Hepatocyte (in vitro differentiated cells): ENCODE measurements around the gene FIBCD1. TPM values are rescaled to one million over a fixed set of nuclear protein-coding genes. Genes with fewer than 3 reads are reported as not detected.

Source experiments
- DNase-seq: peaks from one replicate; pipeline ENCODE4 v3.0.0-alpha.2; 2016; ENCODE audit warnings: low spot score
- H2AFZ ChIP-seq: fragments of 200-600 bp; sonication (generic); 2 replicates; pipeline ENCODE4 v1.6.0; 2016; ENCODE audit warnings: antibody characterized with exemption, mild to moderate bottlenecking
- H3K27ac ChIP-seq: fragments of 200-600 bp; sonication (generic); 2 replicates; pipeline ENCODE4 v1.5.1; 2016; ENCODE audit warnings: mild to moderate bottlenecking
- H3K27me3 ChIP-seq: fragments of 200-600 bp; sonication (generic); 2 replicates; pipeline ENCODE4 v1.6.1; 2016
- H3K36me3 ChIP-seq: fragments of 200-600 bp; sonication (generic); replicated peaks from 2 replicates; pipeline ENCODE4 v1.5.1; 2016; ENCODE audit warnings: low read depth; ENCODE audit not compliant: insufficient read depth
- H3K4me1 ChIP-seq: fragments of 200-600 bp; sonication (generic); 2 replicates; pipeline ENCODE4 v1.5.1; 2016; ENCODE audit warnings: mild to moderate bottlenecking, moderate library complexity; ENCODE audit not compliant: insufficient read depth
- H3K4me2 ChIP-seq: fragments of 200-600 bp; sonication (generic); 2 replicates; pipeline ENCODE4 v1.6.0; 2016
- H3K4me3 ChIP-seq: fragments of 200-600 bp; sonication (generic); 2 replicates; pipeline ENCODE4 v1.5.1; 2016; ENCODE audit warnings: mild to moderate bottlenecking
- H3K79me2 ChIP-seq: fragments of 200-600 bp; sonication (generic); 2 replicates; pipeline ENCODE4 v1.6.0; 2017; ENCODE audit warnings: mild to moderate bottlenecking
- H3K9me2 ChIP-seq: fragments of 200-600 bp; sonication (generic); replicated peaks from 2 replicates; pipeline ENCODE4 v1.6.0; 2017; ENCODE audit warnings: mild to moderate bottlenecking; ENCODE audit not compliant: insufficient read depth
- H3K9me3 ChIP-seq: fragments of 200-600 bp; sonication (generic); 2 replicates; pipeline ENCODE4 v1.5.1; 2016; ENCODE audit warnings: low read depth, mild to moderate bottlenecking
- H4K20me1 ChIP-seq: fragments of 200-600 bp; sonication (generic); 2 replicates; pipeline ENCODE4 v1.6.0; 2016; ENCODE audit warnings: mild to moderate bottlenecking; ENCODE audit not compliant: insufficient read depth, poor library complexity, severe bottlenecking
- EZH2 ChIP-seq: fragments of 200-600 bp; sonication (generic); IDR thresholded peaks from 2 replicates; pipeline ENCODE4 v1.6.1; 2016; ENCODE audit warnings: antibody characterized with exemption, mild to moderate bottlenecking, borderline replicate concordance
- EZH2phosphoT487 ChIP-seq: fragments of 200-600 bp; sonication (generic); IDR thresholded peaks from one replicate; pipeline ENCODE4 v1.6.1; 2018; ENCODE audit warnings: antibody characterized with exemption, mild to moderate bottlenecking, low read depth, moderate library complexity; ENCODE audit not compliant: unreplicated experiment, severe bottlenecking
- WGBS: methylation state at CpG from one replicate; pipeline ENCODE4 v1.1.6; 2016; ENCODE audit warnings: low lambda C conversion rate; ENCODE audit errors: missing lambda C conversion rate; 5-methylcytosine and 5-hydroxymethylcytosine counted together
- polyA plus RNA-seq: library from polyadenylated mRNA; unstranded; fragments of >200 nt; fragmentation: Nextera tagmentation; extraction: Ambion mirVana; gene quantifications from 2 replicates; pipeline ENCODE4 v1.2.1, GENCODE V29; 2016
- total RNA-seq: library from RNA; depleted of rRNA; stranded (reverse); fragments of >200 nt; gene quantifications from 2 replicates; pipeline ENCODE4 v1.2.3, GENCODE V29; 2014
- TF ChIP-seq, protein P1 (sequence below): fragments of 200-600 bp; sonication (generic); IDR thresholded peaks from 2 replicates; pipeline ENCODE4 v1.5.1; 2016; ENCODE audit warnings: antibody characterized with exemption, mild to moderate bottlenecking; ENCODE audit not compliant: poor library complexity

FIBCD1 gene
- total and polyA plus RNA-seq, 2 experiments from 2014 or later = 0.33 TPM; not detected in 1

DNA sequence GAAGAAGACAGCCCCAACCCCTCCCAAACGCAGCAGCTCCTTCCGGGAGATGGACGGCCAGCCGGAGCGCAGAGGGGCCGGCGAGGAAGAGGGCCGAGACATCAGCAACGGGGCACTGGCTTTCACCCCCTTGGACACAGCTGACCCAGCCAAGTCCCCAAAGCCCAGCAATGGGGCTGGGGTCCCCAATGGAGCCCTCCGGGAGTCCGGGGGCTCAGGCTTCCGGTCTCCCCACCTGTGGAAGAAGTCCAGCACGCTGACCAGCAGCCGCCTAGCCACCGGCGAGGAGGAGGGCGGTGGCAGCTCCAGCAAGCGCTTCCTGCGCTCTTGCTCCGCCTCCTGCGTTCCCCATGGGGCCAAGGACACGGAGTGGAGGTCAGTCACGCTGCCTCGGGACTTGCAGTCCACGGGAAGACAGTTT, 54.9 kb downstream of the FIBCD1 start:
- Histone ChIP-seq H3K79me2 (no peaks in the 10 kb centered on the region), H4K20me1 (peaks cover 12% of the 10 kb centered on the region), H3K4me1 (no peaks in the 10 kb centered on the region), H3K27me3 (no peaks in the 10 kb centered on the region), H3K36me3 (no peaks in the 10 kb centered on the region), H2AFZ (no peak overlapping the region), H3K9me2 (no peaks in the 10 kb centered on the region), H3K4me3 (no peak overlapping the region), H3K9me3 (no peaks in the 10 kb centered on the region), H3K4me2 (no peak overlapping the region), H3K27ac (no peak overlapping the region)
- WGBS = 90% methylated on average over 23 of the region's 25 CpGs
- TF ChIP-seq EZH2 (no peak), EZH2phosphoT487 (no peak)
- TF ChIP-seq, protein P1, sequence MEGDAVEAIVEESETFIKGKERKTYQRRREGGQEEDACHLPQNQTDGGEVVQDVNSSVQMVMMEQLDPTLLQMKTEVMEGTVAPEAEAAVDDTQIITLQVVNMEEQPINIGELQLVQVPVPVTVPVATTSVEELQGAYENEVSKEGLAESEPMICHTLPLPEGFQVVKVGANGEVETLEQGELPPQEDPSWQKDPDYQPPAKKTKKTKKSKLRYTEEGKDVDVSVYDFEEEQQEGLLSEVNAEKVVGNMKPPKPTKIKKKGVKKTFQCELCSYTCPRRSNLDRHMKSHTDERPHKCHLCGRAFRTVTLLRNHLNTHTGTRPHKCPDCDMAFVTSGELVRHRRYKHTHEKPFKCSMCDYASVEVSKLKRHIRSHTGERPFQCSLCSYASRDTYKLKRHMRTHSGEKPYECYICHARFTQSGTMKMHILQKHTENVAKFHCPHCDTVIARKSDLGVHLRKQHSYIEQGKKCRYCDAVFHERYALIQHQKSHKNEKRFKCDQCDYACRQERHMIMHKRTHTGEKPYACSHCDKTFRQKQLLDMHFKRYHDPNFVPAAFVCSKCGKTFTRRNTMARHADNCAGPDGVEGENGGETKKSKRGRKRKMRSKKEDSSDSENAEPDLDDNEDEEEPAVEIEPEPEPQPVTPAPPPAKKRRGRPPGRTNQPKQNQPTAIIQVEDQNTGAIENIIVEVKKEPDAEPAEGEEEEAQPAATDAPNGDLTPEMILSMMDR = no peak
- no peak for DNase-seq

DNA sequence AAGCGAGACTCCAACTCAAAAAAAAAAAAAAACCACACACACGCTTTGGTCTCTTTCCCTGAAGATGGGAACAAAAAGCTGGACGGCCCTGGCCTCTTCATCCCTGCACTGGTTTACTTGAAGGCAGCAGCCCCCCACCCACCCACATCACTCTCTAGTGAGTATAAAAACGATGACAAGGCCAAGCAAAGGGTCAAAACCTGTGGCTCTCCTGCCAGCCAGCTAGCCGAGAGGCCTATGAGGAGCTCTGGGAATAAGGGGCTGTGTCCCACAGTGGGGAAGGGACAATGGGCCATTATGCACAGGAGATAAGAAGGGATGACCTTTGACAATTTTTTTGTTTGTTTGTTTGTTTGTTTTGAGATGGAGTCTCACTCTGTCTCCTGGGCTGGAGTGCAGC, 55.6 kb downstream of the FIBCD1 start:
- Histone ChIP-seq H3K4me3 (no peak overlapping the region), H3K36me3 (no peaks in the 10 kb centered on the region)

DNA sequence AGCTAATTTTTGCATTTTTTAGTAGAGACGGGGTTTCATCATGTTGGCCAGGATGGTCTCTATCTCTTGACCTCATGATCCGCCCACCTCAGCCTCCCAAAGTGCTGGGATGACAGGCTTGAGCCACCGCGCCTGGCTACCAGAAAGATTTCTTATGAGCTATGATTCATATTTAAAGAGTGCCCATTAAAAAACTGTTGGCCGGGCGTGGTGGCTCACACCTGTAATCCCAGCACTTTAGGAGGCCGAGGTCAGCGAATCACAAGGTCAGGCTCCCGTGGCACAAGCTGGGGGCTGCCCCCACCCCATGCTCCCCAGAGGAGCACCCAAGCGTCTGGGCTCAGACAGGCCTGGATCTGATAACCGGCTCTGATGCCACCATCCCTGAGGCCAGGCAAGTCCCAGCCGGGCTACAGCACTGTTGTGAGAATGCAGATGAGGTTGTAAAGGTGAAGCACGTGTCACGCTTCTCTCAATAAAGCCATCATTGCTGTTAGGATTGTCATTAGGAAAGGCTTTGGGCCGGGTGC, 56.3 kb downstream of the FIBCD1 start:
- no peak for TF ChIP-seq EZH2
- no peak for TF ChIP-seq EZH2phosphoT487
- TF ChIP-seq, protein P1 = no peak
- no peaks in the 10 kb centered on the region for H3K79me2 ChIP-seq
- no peak for DNase-seq
- H4K20me1 ChIP-seq = peaks cover 12% of the 10 kb centered on the region
- H3K27ac ChIP-seq = no peak overlapping the region
- H3K4me2 ChIP-seq = no peak overlapping the region
- H3K27me3 ChIP-seq = no peaks in the 10 kb centered on the region
- no peak overlapping the region for H2AFZ ChIP-seq
- WGBS = 86% methylated on average over 15 of the region's 15 CpGs
- H3K9me2 ChIP-seq = no peaks in the 10 kb centered on the region
- no peak overlapping the region for H3K4me3 ChIP-seq
- H3K36me3 ChIP-seq = no peaks in the 10 kb centered on the region
- H3K4me1 ChIP-seq = no peaks in the 10 kb centered on the region
- H3K9me3 ChIP-seq = no peaks in the 10 kb centered on the region

More for the DNA sequence above, 55.6 kb downstream of the FIBCD1 start:
- Histone ChIP-seq H3K27ac (no peak overlapping the region), H2AFZ (no peak overlapping the region), H3K4me2 (no peak overlapping the region), H4K20me1 (peaks cover 12% of the 10 kb centered on the region), H3K9me2 (no peaks in the 10 kb centered on the region), H3K27me3 (no peaks in the 10 kb centered on the region), H3K9me3 (no peaks in the 10 kb centered on the region), H3K79me2 (no peaks in the 10 kb centered on the region), H3K4me1 (no peaks in the 10 kb centered on the region)
- TF ChIP-seq, protein P1 = no peak
- TF ChIP-seq EZH2 (no peak), EZH2phosphoT487 (no peak)
- WGBS = 87% methylated on average over 5 of the region's 5 CpGs
- no peak for DNase-seq

DNA sequence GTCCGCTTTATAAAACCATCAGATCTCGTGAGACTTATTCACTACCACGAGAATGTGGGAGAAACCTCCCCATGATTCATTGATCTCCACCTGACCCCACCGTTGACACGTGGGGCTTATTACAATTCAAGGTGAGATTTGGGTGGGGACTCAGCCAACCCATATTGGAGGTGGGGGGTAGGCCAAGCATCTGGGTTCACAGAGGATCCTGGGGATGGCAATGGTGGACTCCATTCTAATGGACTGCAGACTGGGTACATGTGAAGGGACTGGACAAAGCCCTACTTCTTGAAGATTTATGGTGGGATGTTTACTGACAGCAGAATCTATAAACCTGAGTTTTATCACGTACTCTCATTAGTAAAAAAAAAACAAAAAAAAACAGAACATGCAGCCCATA, 57.5 kb downstream of the FIBCD1 start:
- H3K9me3 ChIP-seq = no peaks in the 10 kb centered on the region
- H3K36me3 ChIP-seq = no peaks in the 10 kb centered on the region
- peaks cover 3% of the 10 kb centered on the region for H4K20me1 ChIP-seq
- no peaks in the 10 kb centered on the region for H3K4me1 ChIP-seq
- H3K79me2 ChIP-seq = no peaks in the 10 kb centered on the region
- no peak for TF ChIP-seq EZH2
- TF ChIP-seq, protein P1 = no peak
- TF ChIP-seq EZH2phosphoT487 = no peak
- no peak overlapping the region for H3K27ac ChIP-seq
- no peaks in the 10 kb centered on the region for H3K9me2 ChIP-seq
- no peak overlapping the region for H2AFZ ChIP-seq
- no peak for DNase-seq
- H3K4me3 ChIP-seq = no peak overlapping the region
- 94% methylated on average over 6 of the region's 6 CpGs for WGBS
- no peaks in the 10 kb centered on the region for H3K27me3 ChIP-seq
- no peak overlapping the region for H3K4me2 ChIP-seq
